CD4-positive, alpha-beta T cell (primary cell): Measurements from ENCODE around the gene FEZF1. TPM values are rescaled to one million over a fixed set of nuclear protein-coding genes. Genes with fewer than 3 reads are reported as not detected.

ENCODE experiments used
- ATAC-seq: fragments of 200-7000 bp; cut with Tn5 transposase; one replicate; pipeline ENCODE4 v1.10.0; 2022; ENCODE audit warnings: mild to moderate bottlenecking; ENCODE audit not compliant: poor library complexity
- CTCF ChIA-PET: fragments of 350-600 bp; sonication (Branson Sonifier 250); formaldehyde crosslinking; loops from one replicate; lab custom pipeline; 2021; ENCODE audit warnings: antibody characterized with exemption, inconsistent platforms; lab: Charles Lee
- POLR2A ChIA-PET: fragments of 350-600 bp; sonication (Branson Sonifier 250); formaldehyde crosslinking; loops from one replicate; lab custom pipeline; 2021; ENCODE audit warnings: antibody characterized with exemption, inconsistent platforms; lab: Charles Lee
- DNase-seq, 14 experiments: peaks; one replicate each; pipeline ENCODE4 v3.0.0-alpha.2; 2013 to 2020; ENCODE audit warnings: mixed read lengths in 2 of 14
- H3K27ac ChIP-seq, 2 donors: one replicate each; pipeline versions ENCODE4 v1.5.1 to v1.7.0; 2013; ENCODE audit warnings: low read length in 2 of 2, low read depth in 1 of 2, mild to moderate bottlenecking in 1 of 2
- H3K27me3 ChIP-seq, 2 experiments: 1 replicate in 1 of 2; 2 replicates in 1 of 2; pipeline versions ENCODE4 v1.6.1 to v1.7.0; 2013; ENCODE audit warnings: low read length in 2 of 2, control low read depth in 1 of 2, mild to moderate bottlenecking in 1 of 2, moderate library complexity in 1 of 2; ENCODE audit not compliant: insufficient read depth in 2 of 2, control insufficient read depth in 1 of 2
- H3K36me3 ChIP-seq: one replicate; pipeline ENCODE4 v1.6.1; 2013; ENCODE audit warnings: low read length, control low read depth; ENCODE audit not compliant: insufficient read depth
- H3K4me1 ChIP-seq: one replicate; pipeline ENCODE4 v1.6.1; 2013; ENCODE audit warnings: low read length, control low read depth; ENCODE audit not compliant: insufficient read depth
- H3K4me3 ChIP-seq: one replicate; pipeline ENCODE4 v1.5.1; 2013; ENCODE audit warnings: mild to moderate bottlenecking, low read length, moderate library complexity
- H3K9me3 ChIP-seq, 2 experiments: 1 replicate in 1 of 2; 2 replicates in 1 of 2; pipeline versions ENCODE4 v1.6.1 to v1.7.0; 2013; ENCODE audit warnings: low read length in 2 of 2, mild to moderate bottlenecking in 2 of 2, control low read depth in 1 of 2, moderate library complexity in 1 of 2; ENCODE audit not compliant: control insufficient read depth in 1 of 2, insufficient read depth in 1 of 2
- H3K27ac Mint-ChIP-seq: one replicate; pipeline ENCODE4 v1.8.0; 2020; ENCODE audit warnings: mixed read lengths
- H3K27me3 Mint-ChIP-seq: one replicate; pipeline ENCODE4 v1.8.0; 2021; ENCODE audit warnings: mixed read lengths
- H3K36me3 Mint-ChIP-seq: one replicate; pipeline ENCODE4 v1.8.0; 2021; ENCODE audit warnings: low read depth, mixed read lengths
- H3K4me1 Mint-ChIP-seq: one replicate; pipeline ENCODE4 v1.8.0; 2021; ENCODE audit warnings: low read depth, mixed read lengths
- H3K4me3 Mint-ChIP-seq: one replicate; pipeline ENCODE4 v1.8.0; 2020; ENCODE audit warnings: mild to moderate bottlenecking, mixed read lengths
- H3K9me3 Mint-ChIP-seq: one replicate; pipeline ENCODE4 v1.8.0; 2020; ENCODE audit warnings: mixed read lengths
- CTCF ChIP-seq: fragments of 200-600 bp; IDR thresholded peaks from one replicate; pipeline ENCODE4 v1.8.0; 2022; ENCODE audit warnings: antibody characterized with exemption, mild to moderate bottlenecking
- intact Hi-C, 2 experiments: fragments of 100-400 bp; cut with DNase I in 1 of 2; cut with micrococcal nuclease in 1 of 2; formaldehyde crosslinking; loops; one replicate each; pipeline versions ENCODE4 v1.15.1 to v1.9.0; 2023 to 2025; cut with DNase I, micrococcal nuclease
- total RNA-seq, 174 experiments: library from RNA in 2 of 174; stranded (reverse) in 2 of 174; gene quantifications; one replicate each; pipeline ENCODE4 v1.2.3 and lab custom pipeline; 2021 to 2026

The FEZF1 gene
- total RNA-seq, 2 experiments from 2014 or later = not detected

GRCh38 chr7:122273117-122273516 lies 31.4 kb downstream of the FEZF1 start:
- CTCF ChIA-PET = no interaction called here
- TF ChIP-seq CTCF = no peak
- H3K27me3 Mint-ChIP-seq = no peaks in the 10 kb centered on the region
- H3K9me3 Mint-ChIP-seq = peaks cover 4% of the 10 kb centered on the region
- Histone ChIP-seq H3K4me3 (no peak overlapping the region), H3K4me1 (no peaks in the 10 kb centered on the region), H3K27me3 (no peaks in the 10 kb centered on the region), H3K36me3 (no peaks in the 10 kb centered on the region), H3K9me3 (no peaks in the 10 kb centered on the region), H3K27ac (no peak overlapping the region)
- intact Hi-C loops = no loop called here
- H3K4me1 Mint-ChIP-seq = no peaks in the 10 kb centered on the region
- POLR2A ChIA-PET = no interaction called here
- no peak for DNase-seq
- ATAC-seq = no peak
- H3K4me3 Mint-ChIP-seq = no peak overlapping the region
- H3K36me3 Mint-ChIP-seq = no peaks in the 10 kb centered on the region
- no peak overlapping the region for H3K27ac Mint-ChIP-seq

- Histone ChIP-seq H3K9me3 (no peaks in the 10 kb centered on the region), H3K27ac (no peak overlapping the region), H3K4me3 (no peak overlapping the region), H3K36me3 (no peaks in the 10 kb centered on the region), H3K4me1 (no peaks in the 10 kb centered on the region), H3K27me3 (no peaks in the 10 kb centered on the region)
- ATAC-seq (no peak), DNase-seq (no peak)
- no peaks in the 10 kb centered on the region for H3K27me3 Mint-ChIP-seq
- TF ChIP-seq CTCF = no peak
- H3K27ac Mint-ChIP-seq = no peak overlapping the region
- no peaks in the 10 kb centered on the region for H3K36me3 Mint-ChIP-seq
- H3K9me3 Mint-ChIP-seq = peaks cover 4% of the 10 kb centered on the region
- H3K4me3 Mint-ChIP-seq = no peak overlapping the region
- intact Hi-C loops = no loop called here
- POLR2A ChIA-PET = no interaction called here
- CTCF ChIA-PET = no interaction called here
- H3K4me1 Mint-ChIP-seq = no peaks in the 10 kb centered on the region
Observed at GRCh38 chr7:122269241-122269640, 35.3 kb downstream of the FEZF1 start.

GRCh38 chr7:122268101-122268500 lies 36.4 kb downstream of the FEZF1 start:
- Histone ChIP-seq H3K9me3 (no peaks in the 10 kb centered on the region), H3K4me1 (no peaks in the 10 kb centered on the region), H3K4me3 (no peak overlapping the region), H3K27me3 (no peaks in the 10 kb centered on the region), H3K27ac (no peak overlapping the region), H3K36me3 (no peaks in the 10 kb centered on the region)
- POLR2A ChIA-PET = no interaction called here
- Mint-ChIP-seq H3K36me3 (no peaks in the 10 kb centered on the region), H3K4me1 (no peaks in the 10 kb centered on the region), H3K4me3 (no peak overlapping the region), H3K27ac (no peak overlapping the region), H3K9me3 (peaks cover 4% of the 10 kb centered on the region), H3K27me3 (no peaks in the 10 kb centered on the region)
- ATAC-seq (no peak), DNase-seq (no peak)
- intact Hi-C loops = no loop called here
- CTCF ChIA-PET = no interaction called here
- no peak for TF ChIP-seq CTCF
